Activated CD8-positive, alpha-beta memory T cell treated with anti-CD3 and anti-CD28 coated beads, Interleukin-2, amount 50 U/mL, for 24 hours (primary cell): ENCODE results near the gene DENND5A.
"Not testable (repeated sequence)": the region's sequence is repeated elsewhere in the genome, so short reads cannot be mapped to it uniquely, and the experiment has no call there.

ENCODE experiments used
- DNase-seq: peaks from one replicate; pipeline ENCODE4 v3.0.0-alpha.2; 2020; ENCODE audit errors: extremely low read depth

Gene DENND5A

GRCh38 chr11:9264316-9265210 is 587 bp downstream of the DENND5A start:
- no peak for DNase-seq

- DNase-seq: peak; percentile 12
Measured at GRCh38 chr11:9263840-9264315, 1.3 kb downstream of the DENND5A start.

GRCh38 chr11:9260838-9261146 is 4.4 kb downstream of the DENND5A start:
- DNase-seq: not testable (repeated sequence)

- DNase-seq: no peak
Measured at GRCh38 chr11:9259981-9260837, 4.9 kb downstream of the DENND5A start.

GRCh38 chr11:9258279-9258678 is 6.9 kb downstream of the DENND5A start:
- not testable (repeated sequence) for DNase-seq

- DNase-seq: no peak
Measured at GRCh38 chr11:9254416-9254815, 10.7 kb downstream of the DENND5A start.

DNA sequence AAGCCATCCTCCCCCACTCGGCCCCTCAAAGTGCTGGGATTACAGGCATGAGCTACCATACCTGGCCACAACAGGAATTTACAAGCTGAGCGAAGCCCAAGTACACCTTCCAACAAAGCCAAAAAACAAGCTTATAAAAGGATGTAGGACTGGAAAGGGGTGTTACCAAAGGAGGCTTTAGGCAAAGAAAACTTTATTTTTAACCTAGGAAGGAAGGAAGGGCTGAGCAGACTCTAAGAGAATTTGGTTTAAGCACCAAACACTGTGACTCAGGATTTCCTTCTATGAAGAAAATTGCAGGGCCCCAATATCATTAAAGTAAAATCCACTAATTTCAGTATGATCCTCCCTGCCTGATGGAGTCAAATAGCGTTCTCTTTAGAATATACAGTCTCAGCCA is 12.1 kb downstream of the DENND5A start:
- DNase-seq: no peak

DNA sequence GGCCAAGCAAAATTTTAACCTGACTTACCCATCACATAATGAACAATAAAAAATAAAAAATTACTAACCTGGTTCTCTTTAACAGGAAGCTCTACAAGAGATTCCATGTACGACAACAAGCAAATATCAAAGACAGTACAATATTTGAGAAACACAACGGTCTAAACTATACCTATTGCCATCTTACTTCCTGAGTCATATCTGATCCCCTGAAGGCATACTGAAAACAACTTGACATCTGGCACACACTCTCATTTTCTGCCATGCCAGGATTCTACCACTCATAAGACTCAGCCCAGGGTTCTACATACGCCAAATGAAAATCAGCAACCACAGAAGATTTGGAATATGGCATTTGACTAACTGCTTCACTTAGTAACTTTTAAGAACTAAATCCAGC is 13.8 kb downstream of the DENND5A start:
- DNase-seq: no peak

GRCh38 chr11:9250139-9250582 is 15.0 kb downstream of the DENND5A start:
- DNase-seq: no peak

- DNase-seq: no peak
Measured at GRCh38 chr11:9249252-9249651, 15.9 kb downstream of the DENND5A start.

DNA sequence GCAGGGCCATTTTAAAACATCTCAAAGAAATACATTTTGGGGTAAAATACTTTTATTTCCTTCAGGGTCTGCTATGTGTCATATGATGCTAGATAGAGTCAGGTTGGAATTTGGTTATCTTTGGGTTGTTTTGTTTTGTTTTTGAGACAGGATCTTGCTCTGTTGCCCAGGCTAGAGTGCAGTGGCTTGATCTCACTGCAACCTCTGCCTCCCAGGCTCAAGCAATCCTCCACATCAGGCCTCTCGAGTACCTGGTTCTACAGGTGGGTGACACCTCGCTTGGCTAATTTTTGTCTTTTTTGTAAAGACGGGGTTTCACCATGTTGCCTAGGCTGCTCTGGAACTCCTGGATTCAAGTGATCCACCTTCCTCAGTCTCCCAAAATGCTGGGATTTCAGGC is 17.3 kb downstream of the DENND5A start:
- DNase-seq: no peak

GRCh38 chr11:9236242-9236641 is 28.9 kb downstream of the DENND5A start:
- not testable (repeated sequence) for DNase-seq

GRCh38 chr11:9232482-9232881 is 32.7 kb downstream of the DENND5A start:
- no peak for DNase-seq

DNA sequence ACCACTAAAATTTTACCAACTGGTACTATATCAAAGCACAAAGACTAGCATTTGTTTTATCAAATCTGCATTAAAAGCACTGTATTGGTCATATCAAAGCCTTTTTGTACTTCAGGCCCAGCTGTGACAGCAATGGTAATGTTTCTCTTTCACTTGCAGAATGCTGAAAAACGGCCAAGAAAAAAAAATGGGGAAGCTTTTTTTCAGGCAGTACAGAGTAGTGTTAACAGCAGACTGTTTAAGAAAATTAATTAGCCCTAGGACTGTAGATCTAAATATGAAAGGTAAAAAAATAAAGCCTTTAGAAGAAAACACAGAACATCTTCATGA is 33.3 kb downstream of the DENND5A start:
- DNase-seq: no peak

DNA sequence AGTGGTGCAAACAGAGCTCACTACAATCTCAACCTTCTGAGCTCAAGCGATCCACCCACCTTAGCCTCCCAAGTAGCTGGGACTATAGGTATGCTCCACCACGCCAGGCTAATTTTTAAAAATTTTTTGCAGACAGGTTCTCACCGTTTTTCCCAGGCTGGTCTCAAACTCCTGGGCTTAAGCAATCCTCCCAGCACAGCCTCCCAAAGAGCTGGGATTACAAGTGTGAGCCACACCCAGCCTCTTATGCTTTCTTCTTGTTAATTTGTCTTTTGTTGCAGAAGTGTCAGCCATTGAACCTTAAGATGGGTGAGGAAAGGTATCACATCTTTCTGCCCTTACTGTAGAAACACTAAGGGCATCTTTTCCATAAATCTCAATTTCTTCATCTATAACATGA is 34.9 kb downstream of the DENND5A start:
- no peak for DNase-seq

DNA sequence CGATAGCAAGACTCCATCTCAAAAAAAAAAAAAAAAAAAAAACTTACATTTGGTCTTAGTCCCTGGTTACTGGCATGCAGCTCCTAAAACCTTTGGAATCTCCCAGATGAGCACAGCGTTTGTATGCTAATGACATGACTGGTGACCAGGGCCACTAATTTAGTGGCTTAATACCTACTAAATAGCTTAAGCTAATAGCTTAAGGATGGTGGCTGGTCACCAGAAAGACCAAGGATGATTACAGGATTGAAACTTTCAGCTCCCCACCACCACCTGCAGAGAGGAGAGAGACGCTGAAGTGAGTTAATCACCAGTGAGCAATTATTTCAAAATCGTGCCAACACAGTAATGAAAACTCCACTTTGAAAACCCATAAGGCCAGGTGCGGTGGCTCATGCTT is 37.1 kb downstream of the DENND5A start:
- no peak for DNase-seq

DNA sequence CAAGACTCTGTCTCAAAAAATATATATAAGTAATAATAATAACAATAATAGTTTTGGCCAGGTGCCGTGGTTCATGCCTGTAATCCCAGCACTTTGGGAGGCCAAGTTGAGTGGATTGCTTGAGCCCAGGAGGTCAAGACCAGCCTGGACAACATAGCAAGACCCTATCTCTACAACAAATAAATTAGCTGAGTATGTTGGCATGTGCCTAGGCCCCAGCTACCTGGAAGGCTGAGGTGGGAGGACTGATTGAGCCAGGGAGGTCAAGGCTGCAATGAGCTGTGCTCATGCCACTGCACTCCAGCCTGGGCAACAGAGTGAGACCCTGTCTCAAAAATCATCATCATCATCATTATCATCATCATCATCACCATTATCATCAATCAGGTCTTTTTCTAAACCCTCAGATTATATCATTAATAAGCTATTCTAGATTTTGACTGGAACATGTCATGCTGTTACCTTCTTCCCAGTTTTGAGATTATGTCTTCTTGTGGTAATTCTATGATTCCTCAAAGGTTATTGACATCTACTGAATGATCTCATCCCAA is 39.3 kb downstream of the DENND5A start:
- no peak for DNase-seq

DNA sequence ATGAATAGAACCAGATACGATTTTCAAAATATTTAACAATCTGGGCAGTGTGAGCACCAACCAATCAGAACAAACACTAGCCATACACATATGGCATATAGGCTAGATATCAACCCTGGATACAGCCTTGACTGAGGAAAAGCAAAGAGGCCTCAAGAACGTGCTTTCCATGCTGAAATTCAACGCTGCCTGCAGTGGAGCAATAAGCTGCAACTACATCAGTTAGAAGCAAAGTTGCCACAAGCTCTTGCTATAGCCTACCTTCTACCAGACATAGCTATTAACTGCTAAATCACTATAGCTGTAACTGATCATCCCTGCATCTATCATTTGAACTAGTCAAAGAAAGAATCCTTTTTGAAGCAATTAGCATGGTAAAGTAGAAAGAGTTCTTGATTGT is 42.5 kb downstream of the DENND5A start:
- DNase-seq: no peak

- DNase-seq: not testable (repeated sequence)
Measured at GRCh38 chr11:9220853-9221252, 44.3 kb downstream of the DENND5A start.

GRCh38 chr11:9219572-9219971 is 45.6 kb downstream of the DENND5A start:
- no peak for DNase-seq

GRCh38 chr11:9219115-9219514 is 46.0 kb downstream of the DENND5A start:
- no peak for DNase-seq

DNA sequence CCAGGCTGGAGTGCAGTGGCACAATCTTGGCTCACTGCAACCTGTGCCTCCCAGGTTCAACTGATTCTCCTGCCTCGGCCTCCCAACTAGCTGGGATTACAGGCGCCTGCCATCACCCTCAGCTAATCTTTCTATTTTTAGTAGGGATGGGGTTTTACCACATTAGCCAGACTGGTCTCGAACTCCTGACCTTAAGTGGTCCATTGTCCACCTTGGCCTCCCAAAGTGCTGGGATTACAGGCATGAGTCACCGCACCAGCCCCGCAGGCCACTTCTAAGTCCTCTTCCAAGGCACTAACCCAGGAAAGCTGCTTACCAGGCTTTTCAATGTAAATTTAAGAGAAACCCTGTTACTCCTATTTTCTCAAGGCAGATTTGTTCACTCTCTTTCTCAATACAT is 50.4 kb downstream of the DENND5A start:
- DNase-seq: no peak

DNA sequence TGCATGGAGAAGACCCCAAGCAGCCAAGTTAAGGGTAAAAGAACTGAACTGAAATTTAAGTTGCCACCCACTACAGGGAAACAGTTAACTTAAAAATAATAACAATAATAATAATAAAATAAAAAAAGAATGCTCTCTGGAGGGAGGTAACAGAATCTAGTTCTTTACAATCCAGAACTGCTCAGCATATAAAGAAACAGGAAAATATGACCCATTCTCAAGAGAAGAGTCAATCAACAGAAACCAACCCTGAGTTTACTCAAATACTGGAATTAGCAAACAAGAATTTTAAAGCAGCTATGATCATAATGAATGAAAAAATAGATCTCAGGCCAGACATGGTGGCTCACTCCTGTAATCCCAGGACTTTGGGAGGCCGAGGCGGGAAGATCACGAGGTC is 53.8 kb downstream of the DENND5A start:
- DNase-seq: no peak
